ENCODE results near the gene SUGT1.
"Not testable (repeated sequence)": the region's sequence is repeated elsewhere in the genome, so short reads cannot be mapped to it uniquely, and the experiment has no call there.

SUGT1 gene

DNA sequence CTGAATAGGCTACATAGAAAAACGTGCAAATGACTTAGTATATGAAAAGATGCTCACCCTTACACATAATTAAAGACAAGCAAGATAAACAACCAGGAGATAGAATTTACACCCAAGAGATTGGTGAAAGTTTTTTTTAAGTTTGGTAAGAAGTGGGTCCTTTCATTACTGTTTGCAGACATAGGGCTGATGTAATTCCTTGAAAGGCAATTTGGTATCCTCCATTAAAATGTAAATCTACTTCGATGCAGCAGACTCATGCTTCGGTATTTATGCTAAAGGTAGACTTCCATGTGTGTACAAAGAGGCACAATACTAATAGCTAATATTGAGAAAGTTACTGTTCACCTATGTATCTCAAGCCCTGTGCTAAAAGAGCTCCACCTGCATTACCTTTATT is 53.4 kb downstream of the SUGT1 start:
- H3K27ac ChIP-seq = no peak overlapping the region
- TF ChIP-seq ZFX (IDR thresholded peaks at IDR 0.05) = no peak
- TF ChIP-seq, protein P1, sequence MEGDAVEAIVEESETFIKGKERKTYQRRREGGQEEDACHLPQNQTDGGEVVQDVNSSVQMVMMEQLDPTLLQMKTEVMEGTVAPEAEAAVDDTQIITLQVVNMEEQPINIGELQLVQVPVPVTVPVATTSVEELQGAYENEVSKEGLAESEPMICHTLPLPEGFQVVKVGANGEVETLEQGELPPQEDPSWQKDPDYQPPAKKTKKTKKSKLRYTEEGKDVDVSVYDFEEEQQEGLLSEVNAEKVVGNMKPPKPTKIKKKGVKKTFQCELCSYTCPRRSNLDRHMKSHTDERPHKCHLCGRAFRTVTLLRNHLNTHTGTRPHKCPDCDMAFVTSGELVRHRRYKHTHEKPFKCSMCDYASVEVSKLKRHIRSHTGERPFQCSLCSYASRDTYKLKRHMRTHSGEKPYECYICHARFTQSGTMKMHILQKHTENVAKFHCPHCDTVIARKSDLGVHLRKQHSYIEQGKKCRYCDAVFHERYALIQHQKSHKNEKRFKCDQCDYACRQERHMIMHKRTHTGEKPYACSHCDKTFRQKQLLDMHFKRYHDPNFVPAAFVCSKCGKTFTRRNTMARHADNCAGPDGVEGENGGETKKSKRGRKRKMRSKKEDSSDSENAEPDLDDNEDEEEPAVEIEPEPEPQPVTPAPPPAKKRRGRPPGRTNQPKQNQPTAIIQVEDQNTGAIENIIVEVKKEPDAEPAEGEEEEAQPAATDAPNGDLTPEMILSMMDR (conservative IDR thresholded peaks at IDR 0.05) = no peak

DNA sequence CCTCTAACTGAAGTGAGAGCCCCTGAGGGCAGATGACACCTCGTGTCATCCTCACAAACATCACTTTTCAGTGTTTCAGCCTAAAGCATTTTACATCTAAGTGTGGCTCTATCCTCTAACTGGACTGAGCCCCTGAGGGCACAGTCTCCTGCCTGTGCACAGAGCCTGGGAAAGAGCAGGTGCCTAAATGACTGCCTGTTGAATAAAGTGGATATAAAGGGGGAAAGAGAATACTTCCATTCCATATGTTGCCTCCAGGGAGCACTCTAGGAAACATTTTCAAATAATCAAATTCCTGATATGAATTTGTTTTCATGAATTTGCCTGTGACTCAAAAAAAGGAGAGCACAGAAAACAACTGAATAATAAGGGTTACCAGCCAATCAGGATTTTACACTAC is 54.7 kb downstream of the SUGT1 start:
- H3K27ac ChIP-seq = no peak overlapping the region
- no peak for TF ChIP-seq ZFX (IDR thresholded peaks at IDR 0.05)
- TF ChIP-seq, protein P1 (conservative IDR thresholded peaks at IDR 0.05) = peak; percentile 32

DNA sequence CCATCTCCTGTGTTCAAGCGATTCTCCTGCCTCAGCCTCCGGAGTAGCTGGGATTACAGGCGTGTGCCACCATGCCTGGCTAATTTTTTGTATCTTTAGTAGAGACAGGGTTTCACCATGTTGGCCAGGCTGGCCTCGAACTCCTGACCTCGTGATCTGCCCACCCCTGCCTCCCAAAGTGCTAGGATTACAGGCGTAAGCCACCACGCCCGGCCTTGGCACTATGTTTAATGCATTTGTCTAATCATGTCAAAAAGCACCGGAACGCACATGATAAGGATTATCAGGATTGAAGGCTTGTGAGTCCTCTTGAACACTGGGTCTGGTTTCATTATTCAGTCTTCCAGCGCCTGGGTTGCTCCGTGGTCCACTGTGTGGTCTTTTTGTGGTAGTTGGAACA is 55.6 kb downstream of the SUGT1 start:
- not testable (repeated sequence) for H3K27ac ChIP-seq

DNA sequence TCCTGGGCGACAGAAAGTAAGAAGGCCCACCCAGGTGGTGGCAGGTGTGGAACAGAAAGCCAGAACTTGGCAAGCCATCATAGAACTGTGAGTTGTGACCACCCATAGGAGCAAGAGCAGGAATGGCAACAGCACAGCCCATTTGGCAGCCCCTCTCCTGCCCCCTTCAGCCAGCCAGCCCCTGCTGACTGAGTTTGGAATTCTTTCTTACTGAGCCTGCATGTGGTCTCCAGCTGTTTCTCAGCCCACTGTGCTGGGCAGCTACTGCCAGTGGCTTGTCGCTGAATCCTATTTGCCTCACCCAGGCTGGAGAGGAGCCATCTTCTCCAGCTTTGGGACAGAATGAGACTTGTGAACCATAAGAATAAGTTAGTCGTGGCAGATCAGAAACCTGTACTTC is 58.6 kb downstream of the SUGT1 start:
- no peak for TF ChIP-seq ZFX (IDR thresholded peaks at IDR 0.05)
- TF ChIP-seq, protein P1 (conservative IDR thresholded peaks at IDR 0.05) = no peak
- no peak overlapping the region for H3K27ac ChIP-seq

DNA sequence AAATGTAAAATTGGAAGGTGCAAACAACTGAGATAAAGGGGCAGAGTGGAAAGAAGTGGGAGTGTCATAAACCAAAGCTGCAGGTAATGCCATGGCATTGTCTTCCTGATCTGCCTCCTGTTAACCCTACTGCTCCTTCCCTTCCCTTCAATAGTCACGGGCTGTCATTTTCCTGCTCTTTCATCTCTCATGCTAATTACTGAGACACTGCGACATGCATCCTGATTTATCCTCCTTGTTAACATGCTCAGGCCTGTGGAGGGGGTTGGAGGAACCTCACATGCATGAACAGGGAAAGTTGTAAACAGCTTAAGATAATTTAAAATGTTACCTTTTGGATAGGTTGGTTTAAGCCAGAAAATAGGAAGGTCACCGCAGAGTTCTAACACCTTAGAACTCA is 59.7 kb downstream of the SUGT1 start:
- TF ChIP-seq, protein P1 (conservative IDR thresholded peaks at IDR 0.05) = no peak
- TF ChIP-seq ZFX (IDR thresholded peaks at IDR 0.05) = no peak
- no peak overlapping the region for H3K27ac ChIP-seq

DNA sequence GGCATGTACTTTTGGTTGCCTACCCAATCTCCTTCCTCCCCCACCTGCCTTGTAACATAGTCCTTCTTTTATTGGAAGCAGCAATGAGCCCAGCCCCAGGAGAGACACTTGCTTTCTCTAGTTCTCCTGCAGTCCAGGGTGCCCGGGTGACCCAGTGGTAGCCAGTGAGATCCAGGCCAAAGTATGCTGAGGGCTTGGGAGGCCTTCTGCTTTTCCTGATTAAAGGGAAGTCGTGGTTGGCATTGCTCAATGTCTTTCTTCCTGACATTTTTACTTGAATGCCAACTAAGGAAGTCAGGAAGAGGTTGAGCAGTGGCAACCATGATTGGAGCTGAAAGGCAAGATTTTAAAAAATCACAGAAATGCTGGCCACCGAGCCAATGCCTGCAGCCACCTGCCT is 61.3 kb downstream of the SUGT1 start:
- no peak for TF ChIP-seq ZFX (IDR thresholded peaks at IDR 0.05)
- TF ChIP-seq, protein P1 (conservative IDR thresholded peaks at IDR 0.05) = no peak
- no peak overlapping the region for H3K27ac ChIP-seq

DNA sequence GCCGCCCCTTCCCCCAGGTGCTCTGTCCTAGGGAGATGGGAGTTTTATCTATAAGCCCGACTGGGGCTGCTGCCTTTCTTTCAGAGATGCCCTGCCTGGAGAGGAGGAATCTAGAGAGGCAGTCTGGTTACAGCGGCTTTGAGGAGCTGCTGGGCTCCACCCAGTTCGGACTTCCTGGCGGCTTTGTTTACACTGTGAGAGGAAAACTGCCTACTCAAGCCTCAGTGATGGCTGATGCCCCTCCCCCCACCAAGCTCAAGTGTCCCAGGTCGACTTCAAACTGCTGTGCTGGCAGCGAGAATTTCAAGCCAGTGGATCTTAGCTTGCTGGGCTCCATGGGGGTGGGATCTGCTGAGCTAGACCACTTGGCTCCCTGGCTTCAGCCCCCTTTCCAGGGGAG is 68.3 kb downstream of the SUGT1 start:
- H3K27ac ChIP-seq = peak overlapping the region; percentile 36

DNA sequence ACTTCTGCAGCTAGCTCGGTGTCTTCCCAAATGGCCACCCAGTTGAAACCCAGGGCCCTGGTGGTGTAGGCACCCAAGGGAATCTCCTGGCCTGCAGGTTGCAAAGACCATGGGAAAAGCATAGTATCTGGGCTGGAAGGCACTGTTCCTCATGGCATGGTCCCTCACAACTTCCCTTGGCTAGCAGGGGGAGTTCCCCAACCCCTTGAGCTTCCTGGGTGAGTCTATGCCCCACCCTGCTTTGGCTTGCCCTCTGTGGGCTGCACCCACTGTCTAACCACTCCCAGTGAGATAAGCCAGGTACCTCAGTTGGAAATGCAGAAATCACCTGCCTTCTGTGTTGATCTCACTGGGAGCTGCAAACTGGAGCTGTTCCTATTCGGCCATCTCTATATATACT is 68.7 kb downstream of the SUGT1 start:
- H3K27ac ChIP-seq = peak overlapping the region; percentile 36

DNA sequence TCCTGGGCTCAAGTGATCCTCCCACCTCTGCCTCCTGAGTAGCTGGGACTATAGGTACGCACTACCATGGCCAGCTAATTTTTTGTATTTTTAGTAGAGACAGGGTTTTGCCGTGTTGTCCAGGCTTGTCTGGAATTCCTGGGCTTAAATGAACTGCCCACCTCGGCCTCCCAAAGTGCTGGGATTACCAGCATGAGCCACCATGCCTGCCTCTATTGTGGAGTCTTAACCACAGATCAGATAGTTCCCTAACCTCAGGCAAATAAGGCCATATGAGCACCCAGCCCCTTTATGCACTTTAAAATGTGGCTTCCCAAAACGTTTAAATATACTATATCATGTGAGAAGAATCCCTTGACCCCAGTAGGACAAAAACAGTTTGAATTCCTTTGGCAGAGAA is 70.5 kb downstream of the SUGT1 start:
- TF ChIP-seq, protein P1 (conservative IDR thresholded peaks at IDR 0.05) = no peak
- no peak for TF ChIP-seq ZFX (IDR thresholded peaks at IDR 0.05)
- no peak overlapping the region for H3K27ac ChIP-seq

All from C4-2B (cell line).